PC-3 (cell line): ENCODE data around the gene TMED8.

Source experiments
- EZH2phosphoT487 ChIP-seq: fragments of 300-600 bp; sonication (generic); IDR thresholded peaks from 2 replicates; pipeline ENCODE4 v1.6.1; 2018; ENCODE audit warnings: mild to moderate bottlenecking, antibody characterized with exemption, low read length, borderline replicate concordance
- TF ChIP-seq, protein P1 (sequence below): fragments of 300-600 bp; sonication (generic); conservative IDR thresholded peaks from 2 replicates; pipeline ENCODE4 v1.5.1; 2017; ENCODE audit warnings: antibody characterized with exemption, low read depth, mild to moderate bottlenecking, low read length

DNA sequence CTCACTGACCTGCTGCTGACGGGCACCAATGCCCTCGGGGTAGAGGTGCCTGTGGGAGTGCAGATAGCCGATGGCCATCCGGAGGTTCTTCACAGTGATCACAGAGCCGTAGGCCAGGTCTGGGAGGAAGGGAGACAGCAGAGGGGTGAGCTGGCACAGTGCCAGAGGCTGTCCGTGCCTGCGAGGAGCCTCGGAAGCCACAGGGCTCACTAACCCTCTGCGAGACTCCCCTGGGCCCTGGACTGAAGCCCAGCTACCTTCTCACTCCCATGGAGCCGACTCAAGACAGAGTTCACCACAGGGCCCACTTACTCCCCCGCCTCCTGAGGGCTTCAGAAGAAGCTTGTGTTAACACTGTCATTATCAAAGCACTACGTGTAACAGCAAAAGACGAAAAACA, 80.7 kb downstream of the TMED8 start:
- TF ChIP-seq, protein P1, sequence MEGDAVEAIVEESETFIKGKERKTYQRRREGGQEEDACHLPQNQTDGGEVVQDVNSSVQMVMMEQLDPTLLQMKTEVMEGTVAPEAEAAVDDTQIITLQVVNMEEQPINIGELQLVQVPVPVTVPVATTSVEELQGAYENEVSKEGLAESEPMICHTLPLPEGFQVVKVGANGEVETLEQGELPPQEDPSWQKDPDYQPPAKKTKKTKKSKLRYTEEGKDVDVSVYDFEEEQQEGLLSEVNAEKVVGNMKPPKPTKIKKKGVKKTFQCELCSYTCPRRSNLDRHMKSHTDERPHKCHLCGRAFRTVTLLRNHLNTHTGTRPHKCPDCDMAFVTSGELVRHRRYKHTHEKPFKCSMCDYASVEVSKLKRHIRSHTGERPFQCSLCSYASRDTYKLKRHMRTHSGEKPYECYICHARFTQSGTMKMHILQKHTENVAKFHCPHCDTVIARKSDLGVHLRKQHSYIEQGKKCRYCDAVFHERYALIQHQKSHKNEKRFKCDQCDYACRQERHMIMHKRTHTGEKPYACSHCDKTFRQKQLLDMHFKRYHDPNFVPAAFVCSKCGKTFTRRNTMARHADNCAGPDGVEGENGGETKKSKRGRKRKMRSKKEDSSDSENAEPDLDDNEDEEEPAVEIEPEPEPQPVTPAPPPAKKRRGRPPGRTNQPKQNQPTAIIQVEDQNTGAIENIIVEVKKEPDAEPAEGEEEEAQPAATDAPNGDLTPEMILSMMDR, result no peak
- no peak for TF ChIP-seq EZH2phosphoT487
